ENCODE data around the gene NFIA.

The NFIA gene

DNA sequence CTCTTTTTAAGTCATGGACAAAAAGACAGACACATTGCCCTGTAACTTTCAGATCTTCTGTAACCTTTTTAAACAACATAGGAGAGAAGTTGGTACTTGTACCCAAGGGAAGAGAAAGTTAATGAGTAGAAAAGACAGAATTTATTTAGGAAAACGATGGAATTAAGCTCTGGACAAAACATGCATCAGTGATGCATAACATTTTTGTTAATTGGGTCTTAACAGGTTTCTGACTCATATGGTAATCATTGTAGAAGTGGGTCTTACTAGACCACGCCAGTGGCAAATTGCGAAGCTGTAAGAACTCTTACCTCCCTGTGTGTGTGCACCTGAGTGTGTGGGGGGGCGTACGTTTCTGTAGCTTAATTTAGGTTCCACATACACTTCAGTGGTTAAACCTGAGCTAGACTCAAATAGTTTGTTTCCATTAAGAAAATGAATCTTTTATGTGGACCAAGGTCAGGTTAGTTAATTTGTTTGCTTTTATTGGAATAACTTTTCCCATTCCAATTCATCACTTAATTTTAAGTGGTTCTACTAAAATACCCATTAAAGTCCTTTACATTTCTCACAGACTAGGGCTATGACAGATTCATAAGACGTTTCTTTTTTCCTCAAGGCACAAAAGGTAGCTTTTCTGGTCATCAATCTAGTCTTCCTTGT lies 48.1 kb downstream of the NFIA start:
- Histone ChIP-seq H3K9me3 (ENCODE audit: insufficient read depth, low read depth, low read length) (no peaks in the 10 kb centered on the region), H4K8ac (ENCODE audit: low read depth, low read length) (no peak overlapping the region), H3K27me3 (ENCODE audit: insufficient read depth, low read length) (no peaks in the 10 kb centered on the region), H4K91ac (ENCODE audit: low read depth, low read length) (no peak overlapping the region), H3K9ac (ENCODE audit: low read length) (no peak overlapping the region), H3K14ac (ENCODE audit: low read length) (no peak overlapping the region), H2AK5ac (ENCODE audit: low read length) (no peak overlapping the region), H3K79me2 (ENCODE audit: control insufficient read depth, insufficient read depth, low read length, poor library complexity) (no peaks in the 10 kb centered on the region), H2AFZ (ENCODE audit: insufficient read depth, low read length, poor library complexity) (no peak overlapping the region), H4K12ac (ENCODE audit: low read depth, low read length) (no peak overlapping the region), H3K4ac (ENCODE audit: low read depth, low read length) (no peak overlapping the region), H3K4me2 (ENCODE audit: low read length) (no peak overlapping the region), H3K23ac (ENCODE audit: low read length) (no peak overlapping the region), H3K4me1 (ENCODE audit: control insufficient read depth in 1 of 2, insufficient read depth in 2 of 2, low read length in 2 of 2) (no peaks in the 10 kb centered on the region), H3K79me1 (ENCODE audit: low read length) (no peaks in the 10 kb centered on the region), H3K27ac (ENCODE audit: low read depth, low read length) (no peak overlapping the region), H2BK5ac (ENCODE audit: low read depth, low read length, poor library complexity) (no peak overlapping the region), H3K18ac (ENCODE audit: low read length) (no peak overlapping the region), H2BK12ac (ENCODE audit: low read length) (no peak overlapping the region), H3K36me3 (ENCODE audit: control insufficient read depth in 1 of 2, insufficient read depth in 2 of 2, low read length in 2 of 2) (no peaks in the 10 kb centered on the region), H2BK120ac (ENCODE audit: insufficient read depth, low read length, poor library complexity) (no peak overlapping the region), H3K4me3 (ENCODE audit: low read depth, low read length) (no peak overlapping the region)
- no CpG with 5 or more reads among the region's 6 CpGs for WGBS (ENCODE audit: extremely low coverage, insufficient coverage, insufficient read length)
- DNase-seq = no peak

DNA sequence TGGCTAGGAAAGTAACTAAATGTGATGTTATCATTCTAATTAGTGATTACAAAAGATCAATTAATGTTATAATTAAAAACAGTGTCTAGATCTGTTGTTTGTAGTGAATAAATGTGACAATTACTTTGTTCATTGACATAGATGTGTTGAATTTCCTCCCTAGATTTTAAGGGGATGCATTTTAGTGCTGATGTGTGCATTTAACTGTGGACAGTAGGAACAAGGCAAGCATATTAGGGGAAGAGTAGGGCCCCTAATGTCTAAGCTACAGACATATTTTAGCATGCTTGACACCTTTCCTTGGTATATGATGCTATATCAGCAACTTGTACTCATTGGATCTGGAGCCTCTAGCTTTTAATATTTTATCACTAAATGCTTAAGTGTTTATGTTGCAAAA lies 48.9 kb downstream of the NFIA start:
- Histone ChIP-seq H3K4me1 (ENCODE audit: control insufficient read depth in 1 of 2, insufficient read depth in 2 of 2, low read length in 2 of 2) (no peaks in the 10 kb centered on the region), H3K4ac (ENCODE audit: low read depth, low read length) (no peak overlapping the region), H3K27ac (ENCODE audit: low read depth, low read length) (no peak overlapping the region), H3K14ac (ENCODE audit: low read length) (no peak overlapping the region), H3K4me3 (ENCODE audit: low read depth, low read length) (no peak overlapping the region), H3K79me1 (ENCODE audit: low read length) (no peaks in the 10 kb centered on the region), H3K27me3 (ENCODE audit: insufficient read depth, low read length) (no peaks in the 10 kb centered on the region), H3K4me2 (ENCODE audit: low read length) (no peak overlapping the region), H3K23ac (ENCODE audit: low read length) (no peak overlapping the region), H2BK12ac (ENCODE audit: low read length) (no peak overlapping the region), H3K79me2 (ENCODE audit: control insufficient read depth, insufficient read depth, low read length, poor library complexity) (no peaks in the 10 kb centered on the region), H2BK5ac (ENCODE audit: low read depth, low read length, poor library complexity) (no peak overlapping the region), H2BK120ac (ENCODE audit: insufficient read depth, low read length, poor library complexity) (no peak overlapping the region), H4K91ac (ENCODE audit: low read depth, low read length) (no peak overlapping the region), H2AK5ac (ENCODE audit: low read length) (no peak overlapping the region), H4K8ac (ENCODE audit: low read depth, low read length) (no peak overlapping the region), H4K12ac (ENCODE audit: low read depth, low read length) (no peak overlapping the region), H3K9ac (ENCODE audit: low read length) (no peak overlapping the region), H2AFZ (ENCODE audit: insufficient read depth, low read length, poor library complexity) (no peak overlapping the region), H3K9me3 (ENCODE audit: insufficient read depth, low read depth, low read length) (no peaks in the 10 kb centered on the region), H3K36me3 (ENCODE audit: control insufficient read depth in 1 of 2, insufficient read depth in 2 of 2, low read length in 2 of 2) (no peaks in the 10 kb centered on the region), H3K18ac (ENCODE audit: low read length) (no peak overlapping the region)
- no peak for DNase-seq

DNA sequence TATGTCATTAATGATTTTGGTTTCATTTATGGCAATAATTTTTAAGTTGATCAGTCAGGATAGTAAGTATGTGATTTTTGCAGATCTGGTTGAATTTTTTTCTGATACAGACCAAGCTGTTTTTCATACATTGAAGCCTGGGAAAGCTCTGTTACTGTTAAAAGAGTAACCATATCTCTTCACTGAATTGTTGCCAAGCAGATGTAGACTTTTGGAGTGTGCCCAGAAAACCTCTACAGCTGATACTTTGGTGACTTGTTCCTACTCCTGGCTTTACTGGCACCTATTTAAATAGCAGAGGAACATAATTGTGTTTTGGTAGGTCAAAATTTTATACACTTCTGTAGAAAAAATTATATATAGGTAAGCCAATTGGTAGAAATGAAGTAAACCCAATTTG lies 49.4 kb downstream of the NFIA start:
- Histone ChIP-seq H3K4me1 (ENCODE audit: control insufficient read depth in 1 of 2, insufficient read depth in 2 of 2, low read length in 2 of 2) (no peaks in the 10 kb centered on the region), H3K14ac (ENCODE audit: low read length) (no peak overlapping the region), H4K8ac (ENCODE audit: low read depth, low read length) (no peak overlapping the region), H4K91ac (ENCODE audit: low read depth, low read length) (no peak overlapping the region), H2BK5ac (ENCODE audit: low read depth, low read length, poor library complexity) (no peak overlapping the region), H3K4me2 (ENCODE audit: low read length) (no peak overlapping the region), H3K79me2 (ENCODE audit: control insufficient read depth, insufficient read depth, low read length, poor library complexity) (no peaks in the 10 kb centered on the region), H3K9ac (ENCODE audit: low read length) (no peak overlapping the region), H2BK12ac (ENCODE audit: low read length) (no peak overlapping the region), H4K12ac (ENCODE audit: low read depth, low read length) (no peak overlapping the region), H3K27ac (ENCODE audit: low read depth, low read length) (no peak overlapping the region), H3K36me3 (ENCODE audit: control insufficient read depth in 1 of 2, insufficient read depth in 2 of 2, low read length in 2 of 2) (no peaks in the 10 kb centered on the region), H2BK120ac (ENCODE audit: insufficient read depth, low read length, poor library complexity) (no peak overlapping the region), H3K79me1 (ENCODE audit: low read length) (no peaks in the 10 kb centered on the region), H3K18ac (ENCODE audit: low read length) (no peak overlapping the region), H2AK5ac (ENCODE audit: low read length) (no peak overlapping the region), H2AFZ (ENCODE audit: insufficient read depth, low read length, poor library complexity) (no peak overlapping the region), H3K27me3 (ENCODE audit: insufficient read depth, low read length) (no peaks in the 10 kb centered on the region), H3K9me3 (ENCODE audit: insufficient read depth, low read depth, low read length) (no peaks in the 10 kb centered on the region), H3K4ac (ENCODE audit: low read depth, low read length) (no peak overlapping the region), H3K23ac (ENCODE audit: low read length) (no peak overlapping the region), H3K4me3 (ENCODE audit: low read depth, low read length) (no peak overlapping the region)
- no peak for DNase-seq

DNA sequence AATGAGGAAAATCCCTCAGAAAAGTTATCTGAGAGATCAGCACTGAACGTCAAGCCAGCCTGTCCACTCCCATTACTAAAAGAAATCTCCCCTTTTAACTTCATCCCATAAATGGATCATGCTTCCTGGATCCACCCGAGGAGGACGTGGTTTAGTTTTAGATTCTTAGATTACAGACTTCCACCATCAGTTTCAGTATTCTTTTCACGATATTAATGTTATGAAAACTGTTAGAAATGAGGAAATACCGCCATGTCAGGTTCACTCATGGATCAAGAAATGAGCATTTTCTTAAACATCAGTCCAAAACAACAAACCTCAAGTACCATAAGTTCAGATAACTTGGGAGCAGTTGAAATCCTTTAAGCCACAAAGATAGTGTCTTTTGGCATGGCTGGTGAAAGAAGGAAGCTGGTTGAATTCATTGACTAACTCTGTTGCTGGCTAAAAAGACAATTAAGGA lies 49.8 kb downstream of the NFIA start:
- WGBS (ENCODE audit: extremely low coverage, insufficient coverage, insufficient read length) = no CpG with 5 or more reads among the region's 5 CpGs
- Histone ChIP-seq H3K18ac (ENCODE audit: low read length) (no peak overlapping the region), H2AFZ (ENCODE audit: insufficient read depth, low read length, poor library complexity) (no peak overlapping the region)

More for the DNA sequence above, 49.8 kb downstream of the NFIA start:
- H3K23ac ChIP-seq (ENCODE audit: low read length) = no peak overlapping the region
- H4K91ac ChIP-seq (ENCODE audit: low read depth, low read length) = no peak overlapping the region
- no peak overlapping the region for H3K4ac ChIP-seq (ENCODE audit: low read depth, low read length)
- H3K79me2 ChIP-seq (ENCODE audit: control insufficient read depth, insufficient read depth, low read length, poor library complexity) = no peaks in the 10 kb centered on the region
- H3K27ac ChIP-seq (ENCODE audit: low read depth, low read length) = no peak overlapping the region
- no peak overlapping the region for H3K9ac ChIP-seq (ENCODE audit: low read length)
- H4K12ac ChIP-seq (ENCODE audit: low read depth, low read length) = no peak overlapping the region
- H3K14ac ChIP-seq (ENCODE audit: low read length) = no peak overlapping the region
- H4K8ac ChIP-seq (ENCODE audit: low read depth, low read length) = no peak overlapping the region
- no peaks in the 10 kb centered on the region for H3K4me1 ChIP-seq (ENCODE audit: control insufficient read depth in 1 of 2, insufficient read depth in 2 of 2, low read length in 2 of 2)
- H3K36me3 ChIP-seq (ENCODE audit: control insufficient read depth in 1 of 2, insufficient read depth in 2 of 2, low read length in 2 of 2) = no peaks in the 10 kb centered on the region
- H3K4me2 ChIP-seq (ENCODE audit: low read length) = no peak overlapping the region
- H3K27me3 ChIP-seq (ENCODE audit: insufficient read depth, low read length) = no peaks in the 10 kb centered on the region
- no peak overlapping the region for H3K4me3 ChIP-seq (ENCODE audit: low read depth, low read length)
- H3K79me1 ChIP-seq (ENCODE audit: low read length) = no peaks in the 10 kb centered on the region
- H2BK120ac ChIP-seq (ENCODE audit: insufficient read depth, low read length, poor library complexity) = no peak overlapping the region
- H2AK5ac ChIP-seq (ENCODE audit: low read length) = no peak overlapping the region
- H2BK12ac ChIP-seq (ENCODE audit: low read length) = no peak overlapping the region
- no peaks in the 10 kb centered on the region for H3K9me3 ChIP-seq (ENCODE audit: insufficient read depth, low read depth, low read length)
- peak in 1 of 2 donors; percentile 41 for DNase-seq
- no peak overlapping the region for H2BK5ac ChIP-seq (ENCODE audit: low read depth, low read length, poor library complexity)

Measured in trophoblast cell (in vitro differentiated cells and primary cell).